ENCODE measurements around the gene ACCS.

ACCS gene

DNA sequence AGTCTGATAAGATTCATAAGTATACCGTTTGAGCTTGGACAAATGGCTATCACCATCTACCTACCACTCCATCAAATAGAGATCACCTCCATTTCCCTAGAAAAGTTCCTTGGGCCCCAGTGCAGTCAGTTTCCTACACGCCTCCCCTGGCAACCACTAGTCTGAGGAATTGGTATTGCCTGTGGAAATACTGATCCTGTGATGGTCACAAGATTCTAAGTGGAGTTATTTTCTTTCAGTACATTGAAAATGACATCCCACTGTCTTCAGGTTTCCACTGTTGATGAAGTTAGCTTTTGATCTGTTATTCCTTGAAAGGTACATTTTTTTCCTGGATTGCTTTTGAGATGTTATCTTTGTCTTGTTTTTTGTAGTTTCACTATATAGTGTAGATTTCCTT lies 22.9 kb upstream of the ACCS start:
- ATAC-seq (no peak), DNase-seq (no peak)

- ATAC-seq (no peak), DNase-seq (no peak)
These were observed 19.9 kb upstream of the ACCS start for GRCh38 chr11:44046182-44046581.

DNA sequence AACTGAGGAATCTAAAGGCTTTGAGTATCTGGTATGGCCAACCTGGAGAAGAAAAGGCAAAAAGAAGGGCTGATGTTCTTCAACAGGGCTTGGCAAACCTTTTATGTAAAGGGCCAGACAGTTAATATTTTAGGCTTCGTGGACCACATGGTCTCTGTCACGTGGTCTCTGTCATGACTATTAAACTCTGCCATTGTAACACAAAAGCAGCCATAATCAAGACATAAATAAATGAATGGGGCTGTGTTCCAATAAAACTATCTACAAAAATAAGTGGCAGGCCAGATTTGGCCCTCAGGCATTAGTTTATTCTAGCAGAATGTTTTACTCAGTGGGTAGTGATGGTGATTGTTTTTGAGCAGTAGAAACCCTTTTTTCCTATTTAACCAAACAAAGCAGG lies 18.8 kb upstream of the ACCS start:
- ATAC-seq, result no peak
- DNase-seq, result no peak

- ATAC-seq, result no peak
These were observed 18.1 kb upstream of the ACCS start, which contains the start of gene ACCSL for GRCh38 chr11:44047931-44048431. Gene ACCSL, plus strand, starts transcription at chr11:44047981. Its CDS starts 56 bp downstream, at chr11:44048037.

GRCh38 chr11:44049832-44050231 lies 16.2 kb upstream of the ACCS start:
- DNase-seq (no peak), ATAC-seq (no peak)

More at GRCh38 chr11:44047931-44048431, 18.1 kb upstream of the ACCS start, which contains the start of gene ACCSL:
- DNase-seq, result no peak

DNA sequence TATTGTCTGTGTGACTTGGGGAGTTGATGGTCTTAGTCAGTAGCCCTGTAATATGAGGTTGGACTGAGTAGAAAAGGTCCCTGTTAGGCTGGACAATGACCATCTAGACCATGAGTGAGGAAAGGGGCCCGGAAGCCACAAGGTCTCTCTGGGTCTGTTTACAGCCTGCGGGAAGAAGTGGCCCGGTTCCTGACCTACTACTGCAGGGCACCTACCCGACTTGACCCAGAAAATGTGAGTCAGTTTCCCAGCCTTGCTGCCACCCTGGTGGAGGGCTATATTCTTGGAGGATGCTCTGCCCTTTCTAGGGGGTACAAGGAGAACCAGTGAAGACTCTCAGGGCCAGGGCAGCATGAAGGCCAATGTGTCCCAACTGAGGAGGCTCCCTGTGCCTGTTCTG lies 14.9 kb upstream of the ACCS start:
- no peak for ATAC-seq
- DNase-seq, result no peak

GRCh38 chr11:44057340-44057739 lies 8.7 kb upstream of the ACCS start:
- ATAC-seq, result no peak

GRCh38 chr11:44058275-44058674 lies 7.8 kb upstream of the ACCS start:
- ATAC-seq (no peak), DNase-seq (no peak)

More at GRCh38 chr11:44057340-44057739, 8.7 kb upstream of the ACCS start:
- no peak for DNase-seq

DNA sequence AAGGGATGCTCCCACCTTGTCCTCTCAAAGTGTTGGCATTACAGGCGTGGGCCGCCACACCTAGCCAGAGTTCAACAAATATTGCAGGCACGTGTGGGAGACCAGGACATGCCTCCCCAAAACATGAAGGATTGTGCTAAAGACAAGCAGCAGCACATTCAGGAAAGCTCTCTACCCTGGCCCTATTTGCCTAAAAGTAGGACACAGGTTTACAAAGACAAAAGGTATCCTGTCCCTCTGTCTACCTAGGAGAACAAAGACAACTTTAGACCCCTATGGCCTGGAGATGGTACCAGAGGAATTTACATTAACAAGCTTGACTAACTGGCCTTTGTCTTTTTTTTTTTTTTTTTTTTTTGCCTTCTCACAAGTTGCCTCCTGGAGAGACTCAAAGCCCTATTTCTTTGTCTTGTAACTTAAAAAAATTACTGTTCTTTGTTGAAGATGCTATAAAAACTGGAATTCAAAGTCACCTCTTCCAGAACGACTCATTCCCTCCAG lies 859 bp upstream of the ACCS start:
- DNase-seq (no peak), ATAC-seq (no peak)

DNA sequence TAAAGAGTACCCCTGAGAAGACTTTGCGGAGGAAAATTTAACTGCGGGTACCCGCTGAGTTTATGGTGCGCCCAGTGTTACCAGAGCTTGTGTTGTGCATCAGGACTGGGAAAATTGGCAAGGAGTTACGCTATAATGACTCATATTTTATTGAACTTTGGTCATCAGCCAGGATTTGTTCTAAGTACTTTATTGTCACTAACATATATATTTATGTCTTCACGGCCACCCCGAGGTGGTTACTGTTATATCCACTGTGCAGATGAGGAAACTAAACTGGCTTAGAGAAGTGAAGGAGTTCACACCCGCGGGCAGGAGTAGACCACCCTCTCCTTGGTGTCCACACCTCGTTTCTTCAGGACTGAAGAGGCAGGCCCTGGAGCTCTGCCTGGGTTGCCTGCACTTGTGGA lies 667 bp downstream of the ACCS start:
- DNase-seq (no peak), ATAC-seq (no peak)

DNA sequence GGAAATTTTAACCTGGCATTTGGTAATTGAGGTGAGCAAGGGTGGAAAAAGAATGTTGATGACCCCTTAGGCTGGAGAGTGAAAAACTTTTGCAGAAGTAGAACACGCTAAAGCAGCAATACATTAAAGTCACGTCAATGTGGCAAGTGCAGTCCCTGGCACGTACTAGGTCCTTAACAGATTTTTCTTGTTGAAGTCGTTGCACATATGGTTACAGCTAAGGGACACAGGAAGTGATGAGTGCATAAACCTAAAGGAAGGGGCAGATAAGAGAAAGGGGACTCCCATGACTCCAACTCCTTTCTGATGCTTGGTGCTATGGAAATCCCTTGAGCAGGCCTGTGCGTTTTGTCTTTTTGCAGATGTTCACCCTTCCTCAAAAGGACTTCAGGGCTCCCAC lies 1.2 kb downstream of the ACCS start:
- no peak for ATAC-seq
- no peak for DNase-seq

GRCh38 chr11:44068180-44068579 lies 2.1 kb downstream of the ACCS start:
- DNase-seq (no peak), ATAC-seq (no peak)

DNA sequence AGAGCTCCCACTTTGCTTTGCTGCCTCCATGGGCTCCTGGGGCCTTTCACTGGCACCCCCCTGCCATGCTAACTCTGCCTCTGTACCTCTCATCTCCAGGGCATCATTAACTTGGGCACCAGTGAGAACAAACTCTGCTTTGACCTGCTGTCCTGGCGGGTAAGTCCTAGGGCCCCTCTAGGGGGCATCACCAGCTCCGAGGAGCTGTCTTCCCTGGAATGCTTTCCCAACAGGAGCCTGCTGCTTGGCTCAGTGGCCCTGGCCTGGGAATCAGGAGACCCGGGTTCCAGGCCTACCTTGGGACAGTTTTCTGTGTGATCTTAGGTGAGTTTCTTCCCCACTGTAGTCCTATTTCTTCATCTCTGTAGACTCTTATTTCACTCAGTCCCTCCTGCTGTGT lies 5.1 kb downstream of the ACCS start:
- no peak for DNase-seq
- no peak for ATAC-seq

DNA sequence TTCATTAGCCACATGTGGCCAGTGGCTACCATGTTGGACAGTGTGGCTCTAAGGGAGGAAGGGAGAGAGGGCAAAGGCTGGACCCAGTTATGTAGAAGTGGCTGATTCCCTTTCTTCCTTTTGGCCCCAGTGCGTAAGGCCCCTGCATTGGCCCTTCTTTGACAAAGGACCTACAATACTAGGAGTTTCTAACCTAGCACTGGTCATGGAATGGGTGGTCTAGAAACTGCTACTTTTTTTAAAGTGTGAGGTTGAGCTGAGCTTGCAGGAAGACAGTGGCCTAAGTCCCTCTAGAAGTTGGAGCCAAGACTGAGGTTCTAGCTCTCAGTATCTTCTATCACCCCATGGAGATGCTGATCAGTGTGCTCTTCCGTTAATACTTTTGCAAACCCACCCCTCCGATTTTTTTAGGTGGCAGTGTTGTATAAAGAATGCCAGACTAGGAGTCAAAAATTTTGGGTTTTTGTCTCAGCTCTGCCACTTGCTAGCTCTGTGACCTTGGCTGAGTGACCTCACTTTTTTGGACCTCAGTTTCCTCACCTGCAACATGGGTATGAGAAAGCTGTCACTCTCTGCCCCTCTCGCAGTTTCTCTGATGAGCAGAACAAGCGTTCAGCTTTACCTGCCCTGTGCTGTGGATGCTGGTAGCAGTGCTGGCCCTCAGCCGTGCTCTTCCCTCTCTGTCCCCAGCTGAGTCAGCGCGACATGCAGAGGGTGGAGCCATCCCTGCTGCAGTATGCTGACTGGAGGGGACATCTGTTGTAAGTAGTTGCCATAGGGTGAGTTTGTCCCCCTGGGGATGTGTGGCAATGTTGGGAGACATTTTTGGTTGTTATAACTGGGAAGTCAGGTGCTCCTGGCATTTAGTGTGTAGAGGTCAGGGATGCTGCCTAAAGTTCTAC lies 6.9 kb downstream of the ACCS start:
- ATAC-seq (no peak), DNase-seq (no peak)

- ATAC-seq (no peak), DNase-seq (no peak)
These were observed 12.7 kb downstream of the ACCS start for GRCh38 chr11:44078794-44079193.

DNA sequence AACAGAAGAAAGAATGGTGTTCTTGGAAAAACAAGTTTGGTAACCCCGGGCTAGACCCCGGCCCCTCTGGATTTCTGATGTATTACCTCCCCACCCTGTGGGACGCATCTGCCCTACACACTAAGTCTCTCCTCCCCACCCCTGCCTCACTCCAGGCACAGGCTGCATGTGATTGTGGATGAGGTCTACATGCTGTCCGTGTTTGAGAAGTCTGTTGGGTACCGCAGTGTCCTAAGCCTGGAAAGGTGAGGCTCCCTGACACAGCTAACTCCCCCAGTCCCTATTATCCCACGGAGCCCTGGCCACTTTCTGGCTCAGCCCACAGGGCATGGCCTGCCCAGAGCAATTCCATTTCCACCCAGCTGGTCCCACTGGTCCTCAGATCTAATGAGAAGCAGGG lies 13.3 kb downstream of the ACCS start:
- ATAC-seq, result no peak
- no peak for DNase-seq

- no peak for ATAC-seq
- no peak for DNase-seq
These were observed 14.9 kb downstream of the ACCS start for GRCh38 chr11:44080951-44081350.

DNA sequence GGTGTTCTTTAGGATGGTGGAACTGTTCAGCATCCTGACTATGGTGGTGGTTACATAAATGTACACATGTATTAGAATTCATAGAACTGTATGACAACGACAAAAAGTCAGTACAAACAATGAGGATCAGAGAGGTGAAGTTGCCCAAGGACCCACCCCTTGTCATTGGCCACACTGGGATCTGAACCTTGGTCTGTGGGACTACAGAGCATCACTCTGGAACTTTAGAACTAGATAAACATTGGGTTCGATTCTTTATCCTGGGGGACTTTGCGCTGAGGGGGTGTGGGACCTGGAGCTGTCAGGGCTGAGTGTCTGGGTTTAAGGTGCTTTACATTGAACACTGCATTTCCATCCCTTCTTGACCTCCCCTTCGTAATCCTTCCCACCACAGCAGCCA lies 16.6 kb downstream of the ACCS start:
- DNase-seq (no peak), ATAC-seq (no peak)

DNA sequence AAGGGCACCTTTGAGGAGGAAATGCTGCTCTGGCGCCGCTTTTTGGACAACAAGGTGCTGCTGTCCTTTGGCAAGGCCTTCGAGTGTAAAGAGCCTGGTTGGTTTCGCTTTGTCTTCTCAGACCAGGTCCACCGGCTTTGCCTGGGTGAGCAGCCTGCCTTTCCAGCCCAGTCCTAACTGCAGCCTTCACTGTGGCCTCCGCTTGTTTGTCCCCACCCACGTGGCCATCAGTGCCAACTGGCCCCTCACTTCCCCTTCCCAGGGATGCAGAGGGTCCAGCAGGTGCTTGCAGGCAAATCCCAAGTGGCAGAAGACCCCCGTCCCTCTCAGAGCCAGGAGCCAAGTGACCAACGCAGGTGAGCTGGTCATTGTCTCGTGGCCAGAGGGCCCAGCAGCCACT lies 17.4 kb downstream of the ACCS start:
- DNase-seq (no peak), ATAC-seq (no peak)

DNA sequence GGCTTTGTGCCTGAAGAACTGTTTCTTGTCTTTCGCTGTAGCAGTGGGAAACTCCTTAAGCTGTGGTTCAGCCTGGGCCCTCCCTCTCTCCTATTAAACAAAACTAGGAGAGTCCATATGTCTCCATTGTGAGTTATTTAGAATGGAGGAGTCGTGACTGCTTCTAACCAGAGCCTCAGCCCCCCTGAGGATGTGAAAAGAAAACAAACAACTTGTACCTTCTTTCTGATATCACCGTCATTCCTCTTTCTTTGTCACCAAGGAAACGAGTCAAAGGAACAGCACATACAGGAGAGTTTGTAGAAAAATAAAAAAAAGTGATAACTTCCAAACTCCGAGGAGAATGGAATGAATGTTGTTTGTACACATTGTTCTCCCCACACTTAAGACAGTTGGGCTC lies 17.8 kb downstream of the ACCS start:
- no peak for DNase-seq
- ATAC-seq, result no peak

- ATAC-seq (no peak), DNase-seq (no peak)
These were observed 19.3 kb downstream of the ACCS start for GRCh38 chr11:44085330-44085729.

DNA sequence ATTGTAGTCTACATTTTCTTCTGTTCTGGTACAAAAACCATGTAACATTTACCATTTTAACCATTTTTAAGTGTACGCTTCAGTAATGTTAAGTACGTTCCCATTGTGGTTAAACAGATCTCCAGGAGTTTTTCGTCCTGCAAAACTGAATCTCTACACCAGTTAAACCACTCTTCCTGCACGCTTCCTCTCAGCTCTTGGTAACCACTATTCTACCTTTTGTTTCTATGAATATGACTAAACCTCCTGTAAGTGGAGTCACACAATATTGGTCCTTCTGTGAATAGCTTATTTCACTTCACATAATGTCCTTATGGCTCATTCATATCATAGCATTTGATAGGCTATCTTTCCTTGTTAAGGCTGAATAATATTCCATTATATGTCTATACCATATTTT lies 22.3 kb downstream of the ACCS start:
- ATAC-seq, result no peak
- no peak for DNase-seq

- ATAC-seq, result no peak
- DNase-seq, result no peak
These were observed 22.8 kb downstream of the ACCS start for GRCh38 chr11:44088871-44089270.

- DNase-seq (no peak), ATAC-seq (no peak)
These were observed 24.5 kb downstream of the ACCS start for GRCh38 chr11:44090539-44090938.
